Raji (cell line): Measurements from ENCODE around the gene CCDC40.

Source experiments
- POLR2A ChIP-seq: IDR thresholded peaks from 2 replicates; pipeline ENCODE4 v1.6.1; 2011; ENCODE audit warnings: low read depth, low read length, control low read depth; ENCODE audit not compliant: insufficient read depth

Gene CCDC40

GRCh38 chr17:80035937-80036714, at the start of gene CCDC40:
Gene CCDC40 (plus strand): TSS chr17:80036642. CDS start chr17:80036663, 21 bp downstream.
- 0 out of 2 replicates have a peak, but pooled peaks have one; percentile 18 for TF ChIP-seq POLR2A

- no peak for TF ChIP-seq POLR2A
These were observed 49.1 kb upstream of the CCDC40 start for GRCh38 chr17:79987187-79987934.

GRCh38 chr17:79987935-79988184, 48.6 kb upstream of the CCDC40 start:
- no peak for TF ChIP-seq POLR2A

- no peak for TF ChIP-seq POLR2A
These were observed 48.1 kb upstream of the CCDC40 start for GRCh38 chr17:79988185-79988971.

GRCh38 chr17:79989106-79989835, 47.2 kb upstream of the CCDC40 start:
- TF ChIP-seq POLR2A = no peak

GRCh38 chr17:79990051-79990592, 46.3 kb upstream of the CCDC40 start:
- no peak for TF ChIP-seq POLR2A

- no peak for TF ChIP-seq POLR2A
These were observed 45.7 kb upstream of the CCDC40 start for GRCh38 chr17:79990704-79991103.

GRCh38 chr17:79991140-79991923, 45.1 kb upstream of the CCDC40 start:
- TF ChIP-seq POLR2A = no peak

- no peak for TF ChIP-seq POLR2A
These were observed 44.4 kb upstream of the CCDC40 start for GRCh38 chr17:79991924-79992648.

- no peak for TF ChIP-seq POLR2A
These were observed 43.6 kb upstream of the CCDC40 start for GRCh38 chr17:79992649-79993389.

- no peak for TF ChIP-seq POLR2A
These were observed 42.8 kb upstream of the CCDC40 start for GRCh38 chr17:79993390-79994227.

GRCh38 chr17:79994602-79995001, 41.8 kb upstream of the CCDC40 start:
- TF ChIP-seq POLR2A = no peak
